Mesenchymal stem cell (in vitro differentiated cells and primary cell): ENCODE data around the gene SHANK3.
A peak's percentile ranks its signal among the peaks of the same experiment; 100 is the strongest.

Source experiments
- DNase-seq: peaks from one replicate; pipeline ENCODE4 v3.0.0-alpha.2; 2013
- H2AFZ ChIP-seq: one replicate; pipeline ENCODE4 v1.6.1; 2013; ENCODE audit warnings: low read depth, mild to moderate bottlenecking, control low read depth, inconsistent platforms, low read length, moderate library complexity
- H2AK5ac ChIP-seq: 2 replicates; pipeline ENCODE4 v1.6.1; 2013; ENCODE audit warnings: low read length, moderate library complexity, mild to moderate bottlenecking, inconsistent platforms; ENCODE audit not compliant: severe bottlenecking
- H2BK120ac ChIP-seq: one replicate; pipeline ENCODE4 v1.6.1; 2013; ENCODE audit warnings: low read depth, mild to moderate bottlenecking, inconsistent platforms, low read length, moderate library complexity
- H2BK12ac ChIP-seq, 2 experiments: one replicate each; pipeline ENCODE4 v1.6.1; 2013; ENCODE audit warnings: inconsistent platforms in 2 of 2, low read length in 2 of 2, mild to moderate bottlenecking in 2 of 2, moderate library complexity in 2 of 2, control low read depth in 1 of 2
- H2BK15ac ChIP-seq: one replicate; pipeline ENCODE4 v1.6.1; 2013; ENCODE audit warnings: mild to moderate bottlenecking, low read depth, inconsistent platforms; ENCODE audit not compliant: poor library complexity, severe bottlenecking
- H2BK5ac ChIP-seq: 2 replicates; pipeline ENCODE4 v1.6.1; 2013; ENCODE audit warnings: low read depth, mild to moderate bottlenecking, low read length, control low read depth, inconsistent platforms; ENCODE audit not compliant: poor library complexity, severe bottlenecking
- H3K14ac ChIP-seq, 2 experiments: one replicate each; pipeline ENCODE4 v1.6.1; 2013; ENCODE audit warnings: inconsistent platforms in 2 of 2, low read length in 2 of 2, control low read depth in 1 of 2, mild to moderate bottlenecking in 1 of 2, moderate library complexity in 1 of 2
- H3K18ac ChIP-seq, 2 experiments: one replicate each; pipeline ENCODE4 v1.6.1; 2013; ENCODE audit warnings: inconsistent platforms in 2 of 2, low read length in 2 of 2, control low read depth in 1 of 2, low read depth in 1 of 2, mild to moderate bottlenecking in 1 of 2
- H3K23ac ChIP-seq, 2 experiments: one replicate each; pipeline ENCODE4 v1.6.1; 2013; ENCODE audit warnings: inconsistent platforms in 2 of 2, low read length in 2 of 2, mild to moderate bottlenecking in 2 of 2, moderate library complexity in 2 of 2, control low read depth in 1 of 2
- H3K27ac ChIP-seq: 2 replicates; pipeline ENCODE4 v1.5.1; 2013; ENCODE audit warnings: mild to moderate bottlenecking, moderate library complexity, low read length, control low read depth, inconsistent platforms; ENCODE audit not compliant: poor library complexity, severe bottlenecking
- H3K27me3 ChIP-seq, 2 experiments: 2 replicates each; pipeline versions ENCODE4 v1.6.1 to v1.7.0; 2013; ENCODE audit warnings: low read length in 2 of 2, mild to moderate bottlenecking in 2 of 2, moderate library complexity in 2 of 2, control low read depth in 1 of 2, inconsistent platforms in 1 of 2; ENCODE audit not compliant: control insufficient read depth in 1 of 2, insufficient read depth in 1 of 2
- H3K36me3 ChIP-seq, 2 experiments: 2 replicates each; pipeline versions ENCODE4 v1.6.1 to v1.7.0; 2013; ENCODE audit warnings: low read length in 2 of 2, control low read depth in 1 of 2, inconsistent platforms in 1 of 2, low read depth in 1 of 2, mild to moderate bottlenecking in 1 of 2; ENCODE audit not compliant: insufficient read depth in 2 of 2, control insufficient read depth in 1 of 2
- H3K4ac ChIP-seq, 2 experiments: one replicate each; pipeline ENCODE4 v1.6.1; 2013; ENCODE audit warnings: inconsistent platforms in 2 of 2, low read length in 2 of 2, mild to moderate bottlenecking in 2 of 2, moderate library complexity in 2 of 2, control low read depth in 1 of 2, low read depth in 1 of 2
- H3K4me1 ChIP-seq: 2 replicates; pipeline ENCODE4 v1.6.1; 2013; ENCODE audit warnings: low read depth, low read length, control low read depth; ENCODE audit not compliant: control insufficient read depth, insufficient read depth
- H3K4me2 ChIP-seq: 2 replicates; pipeline ENCODE4 v1.6.1; 2013; ENCODE audit warnings: low read length, mild to moderate bottlenecking, inconsistent platforms; ENCODE audit not compliant: poor library complexity, severe bottlenecking
- H3K4me3 ChIP-seq, 2 experiments: 2 replicates each; pipeline versions ENCODE4 v1.5.1 to v1.7.0; 2013; ENCODE audit warnings: low read length in 2 of 2, mild to moderate bottlenecking in 2 of 2, control low read depth in 1 of 2, low read depth in 1 of 2; ENCODE audit not compliant: insufficient read depth in 1 of 2
- H3K79me1 ChIP-seq: replicated peaks from 2 replicates; pipeline ENCODE4 v1.6.1; 2013; ENCODE audit warnings: mild to moderate bottlenecking, control low read depth, low read length, inconsistent platforms; ENCODE audit not compliant: poor library complexity, severe bottlenecking
- H3K9ac ChIP-seq: 2 replicates; pipeline ENCODE4 v1.7.0; 2013; ENCODE audit warnings: mild to moderate bottlenecking, low read length, moderate library complexity
- H3K9me3 ChIP-seq: 2 replicates; pipeline ENCODE4 v1.7.0; 2013; ENCODE audit warnings: mild to moderate bottlenecking, low read length; ENCODE audit not compliant: control insufficient read depth
- H4K8ac ChIP-seq: one replicate; pipeline ENCODE4 v1.6.1; 2013; ENCODE audit warnings: inconsistent platforms, mild to moderate bottlenecking, low read length, moderate library complexity
- H4K91ac ChIP-seq: one replicate; pipeline ENCODE4 v1.6.1; 2013; ENCODE audit warnings: mild to moderate bottlenecking, low read length, inconsistent platforms
- WGBS: methylation state at CpG from one replicate; pipeline ENCODE4 v1.1.7; 2013; ENCODE audit warnings: mixed read lengths; 5-methylcytosine and 5-hydroxymethylcytosine counted together

Gene SHANK3

GRCh38 chr22:50691521-50691920, 18.9 kb downstream of the SHANK3 start:
- no peak for DNase-seq
- no peak overlapping the region for H4K8ac ChIP-seq
- no peak overlapping the region for H3K18ac ChIP-seq
- peaks cover under 1% of the 10 kb centered on the region for H3K4me1 ChIP-seq
- no peak overlapping the region for H3K9ac ChIP-seq
- H3K4ac ChIP-seq = no peak overlapping the region
- no peak overlapping the region for H3K23ac ChIP-seq
- H2BK15ac ChIP-seq = no peak overlapping the region
- no peak overlapping the region for H3K4me2 ChIP-seq
- H3K36me3 ChIP-seq = no peaks in the 10 kb centered on the region
- H3K79me1 ChIP-seq = no peaks in the 10 kb centered on the region
- no peak overlapping the region for H3K4me3 ChIP-seq
- no peak overlapping the region for H2AK5ac ChIP-seq
- H3K14ac ChIP-seq = no peak overlapping the region
- no peak overlapping the region for H2BK120ac ChIP-seq
- no peak overlapping the region for H2AFZ ChIP-seq
- H3K27me3 ChIP-seq = peaks cover 15 to 50% of the 10 kb centered on the region in 2 experiments
- no peak overlapping the region for H2BK5ac ChIP-seq
- H2BK12ac ChIP-seq = no peak overlapping the region
- 10% methylated on average over 2 of the region's 2 CpGs for WGBS
- H3K9me3 ChIP-seq = peaks cover 3% of the 10 kb centered on the region
- no peak overlapping the region for H4K91ac ChIP-seq
- H3K27ac ChIP-seq = no peak overlapping the region

- H2BK12ac ChIP-seq = no peak overlapping the region
- no peak overlapping the region for H3K23ac ChIP-seq
- H4K8ac ChIP-seq = no peak overlapping the region
- no peak overlapping the region for H2BK5ac ChIP-seq
- H3K4me2 ChIP-seq = no peak overlapping the region
- no peak overlapping the region for H2BK15ac ChIP-seq
- DNase-seq = no peak
- H3K27me3 ChIP-seq = peaks cover 27 to 36% of the 10 kb centered on the region in 2 experiments
- no peak overlapping the region for H3K9ac ChIP-seq
- no peak overlapping the region for H3K18ac ChIP-seq
- no peak overlapping the region for H3K4me3 ChIP-seq
- H2AK5ac ChIP-seq = no peak overlapping the region
- no peak overlapping the region for H3K27ac ChIP-seq
- H3K9me3 ChIP-seq = peaks cover 3% of the 10 kb centered on the region
- H3K4me1 ChIP-seq = peaks cover 16% of the 10 kb centered on the region
- H3K4ac ChIP-seq = no peak overlapping the region
- WGBS = 87% methylated on average over 4 of the region's 6 CpGs
- H4K91ac ChIP-seq = no peak overlapping the region
- no peak overlapping the region for H2AFZ ChIP-seq
- no peak overlapping the region for H2BK120ac ChIP-seq
- H3K79me1 ChIP-seq = peaks cover 2% of the 10 kb centered on the region
- no peaks in the 10 kb centered on the region for H3K36me3 ChIP-seq
- H3K14ac ChIP-seq = no peak overlapping the region
Observed at GRCh38 chr22:50693462-50693861, 20.8 kb downstream of the SHANK3 start.

- Histone ChIP-seq H3K27me3 (peaks cover 27 to 30% of the 10 kb centered on the region in 2 experiments), H3K14ac (no peak overlapping the region), H3K4ac (no peak overlapping the region), H3K27ac (no peak overlapping the region), H2BK120ac (no peak overlapping the region), H2BK15ac (no peak overlapping the region), H3K4me3 (no peak overlapping the region), H2BK12ac (no peak overlapping the region), H3K4me2 (no peak overlapping the region), H3K9me3 (peaks cover 3% of the 10 kb centered on the region), H3K36me3 (no peaks in the 10 kb centered on the region), H3K23ac (no peak overlapping the region), H4K91ac (no peak overlapping the region), H3K9ac (no peak overlapping the region), H2AFZ (no peak overlapping the region), H4K8ac (no peak overlapping the region), H3K18ac (no peak overlapping the region), H2BK5ac (no peak overlapping the region), H3K79me1 (peaks cover 2% of the 10 kb centered on the region), H2AK5ac (no peak overlapping the region), H3K4me1 (peaks cover 16% of the 10 kb centered on the region)
- DNase-seq = peak; percentile 49
- WGBS = 74% methylated on average over 3 of the region's 3 CpGs
Observed at GRCh38 chr22:50694099-50694605, 21.5 kb downstream of the SHANK3 start.

GRCh38 chr22:50694766-50695420, 22.3 kb downstream of the SHANK3 start:
- Histone ChIP-seq H2AFZ (no peak overlapping the region), H3K4me3 (no peak overlapping the region), H3K9ac (no peak overlapping the region), H2BK15ac (no peak overlapping the region), H3K9me3 (peaks cover 3% of the 10 kb centered on the region), H3K79me1 (peaks cover 2% of the 10 kb centered on the region), H4K8ac (no peak overlapping the region), H3K23ac (no peak overlapping the region), H3K4me1 (peaks cover 16% of the 10 kb centered on the region), H3K4me2 (no peak overlapping the region), H3K27me3 (peaks cover 27 to 29% of the 10 kb centered on the region in 2 experiments), H3K18ac (peak overlapping the region in 1 of 2 experiments; percentile 15), H3K36me3 (no peaks in the 10 kb centered on the region), H3K27ac (no peak overlapping the region), H4K91ac (no peak overlapping the region), H2BK120ac (no peak overlapping the region), H2BK12ac (no peak overlapping the region), H2BK5ac (no peak overlapping the region), H3K14ac (peak overlapping the region in 1 of 2 experiments; percentile 4), H3K4ac (no peak overlapping the region), H2AK5ac (no peak overlapping the region)
- DNase-seq = no peak
- WGBS = 90% methylated on average over 18 of the region's 18 CpGs
